Measurements from ENCODE around the gene ZNF302. TPM values are rescaled to one million over a fixed set of nuclear protein-coding genes. Genes with fewer than 3 reads are reported as not detected.
"Not testable (repeated sequence)": the region's sequence is repeated elsewhere in the genome, so short reads cannot be mapped to it uniquely, and the experiment has no call there.

The ZNF302 gene
- total RNA-seq, 1 donor, result 15.1 TPM

GRCh38 chr19:34681478-34681877 lies 4.0 kb downstream of the ZNF302 start:
- no peak overlapping the region for H3K4me3 ChIP-seq (ENCODE audit: low read depth, low read length)
- TF ChIP-seq CTCF (IDR thresholded peaks at IDR 0.05; ENCODE audit: insufficient read depth, low read depth, low read length), result no peak
- no peak for DNase-seq (ENCODE audit: low read depth)

GRCh38 chr19:34685266-34685665 lies 7.8 kb downstream of the ZNF302 start:
- not testable (repeated sequence) for H3K4me3 ChIP-seq (ENCODE audit: low read depth, low read length); DNase-seq (ENCODE audit: low read depth)

- no peak for TF ChIP-seq CTCF (IDR thresholded peaks at IDR 0.05; ENCODE audit: insufficient read depth, low read depth, low read length)
- no peak overlapping the region for H3K4me3 ChIP-seq (ENCODE audit: low read depth, low read length)
- DNase-seq (ENCODE audit: low read depth), result no peak
Measured at GRCh38 chr19:34686455-34686854, 9.0 kb downstream of the ZNF302 start.

- no peak for TF ChIP-seq CTCF (IDR thresholded peaks at IDR 0.05; ENCODE audit: insufficient read depth, low read depth, low read length)
- no peak overlapping the region for H3K4me3 ChIP-seq (ENCODE audit: low read depth, low read length)
- no peak for DNase-seq (ENCODE audit: low read depth)
Measured at GRCh38 chr19:34687348-34687747, 9.9 kb downstream of the ZNF302 start.

- no peak for TF ChIP-seq CTCF (IDR thresholded peaks at IDR 0.05; ENCODE audit: insufficient read depth, low read depth, low read length)
- no peak for DNase-seq (ENCODE audit: low read depth)
- no peak overlapping the region for H3K4me3 ChIP-seq (ENCODE audit: low read depth, low read length)
Measured at GRCh38 chr19:34688592-34688991, 11.1 kb downstream of the ZNF302 start.

GRCh38 chr19:34690372-34690771 lies 12.9 kb downstream of the ZNF302 start:
- no peak for TF ChIP-seq CTCF (IDR thresholded peaks at IDR 0.05; ENCODE audit: insufficient read depth, low read depth, low read length)
- H3K4me3 ChIP-seq (ENCODE audit: low read depth, low read length), result no peak overlapping the region
- no peak for DNase-seq (ENCODE audit: low read depth)

GRCh38 chr19:34692549-34692948 lies 15.1 kb downstream of the ZNF302 start:
- no peak for DNase-seq (ENCODE audit: low read depth)
- no peak overlapping the region for H3K4me3 ChIP-seq (ENCODE audit: low read depth, low read length)
- TF ChIP-seq CTCF (IDR thresholded peaks at IDR 0.05; ENCODE audit: insufficient read depth, low read depth, low read length), result no peak

Data from fibroblast of villous mesenchyme (primary cell).